ENCODE results near the gene PMPCA. TPM values are rescaled to one million over a fixed set of nuclear protein-coding genes. Genes with fewer than 3 reads are reported as not detected.

Gene PMPCA
- total and polyA plus RNA-seq, 2 of the 13 experiments (the other 11 are each of a cell fraction or from before 2014, with no cell fraction given) = 70.2 to 88.4 TPM

DNA sequence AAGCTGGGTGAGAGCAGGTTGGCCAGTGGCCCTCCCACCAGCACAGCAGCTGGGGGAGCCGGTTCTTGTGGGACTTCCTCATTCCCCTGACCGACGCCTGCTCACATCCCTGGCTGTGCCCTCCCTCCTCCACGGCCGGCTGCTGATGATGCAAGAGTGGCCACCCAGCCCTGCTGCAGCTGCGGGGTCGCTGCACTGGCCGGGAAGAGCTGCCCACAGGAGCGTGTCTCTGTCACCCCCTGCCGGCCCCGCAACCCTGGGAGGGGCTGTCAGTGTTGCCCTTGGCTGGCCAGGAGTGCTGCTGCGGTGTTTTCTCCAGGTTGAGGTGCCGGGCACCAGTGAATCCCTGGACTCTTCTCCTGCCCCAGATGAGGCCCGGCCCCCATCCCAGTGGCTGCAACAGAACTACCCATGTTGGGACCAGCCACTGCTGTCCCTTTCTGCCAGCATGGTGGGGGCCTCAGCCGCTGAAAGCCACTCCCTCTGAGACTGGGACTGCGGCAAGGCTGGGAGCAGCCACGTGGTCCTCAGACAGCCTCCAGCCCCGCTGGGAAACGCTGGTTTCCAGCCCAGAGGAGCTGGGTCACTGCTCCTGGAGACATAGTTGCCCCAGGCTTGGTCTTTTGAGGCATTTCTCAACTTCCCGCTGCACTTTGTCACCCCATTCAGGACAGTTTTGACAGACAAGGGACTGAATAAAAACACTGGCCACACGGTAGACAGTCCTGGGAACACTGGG, 37.7 kb upstream of the PMPCA start (continued):
- TF ChIP-seq, protein P1, sequence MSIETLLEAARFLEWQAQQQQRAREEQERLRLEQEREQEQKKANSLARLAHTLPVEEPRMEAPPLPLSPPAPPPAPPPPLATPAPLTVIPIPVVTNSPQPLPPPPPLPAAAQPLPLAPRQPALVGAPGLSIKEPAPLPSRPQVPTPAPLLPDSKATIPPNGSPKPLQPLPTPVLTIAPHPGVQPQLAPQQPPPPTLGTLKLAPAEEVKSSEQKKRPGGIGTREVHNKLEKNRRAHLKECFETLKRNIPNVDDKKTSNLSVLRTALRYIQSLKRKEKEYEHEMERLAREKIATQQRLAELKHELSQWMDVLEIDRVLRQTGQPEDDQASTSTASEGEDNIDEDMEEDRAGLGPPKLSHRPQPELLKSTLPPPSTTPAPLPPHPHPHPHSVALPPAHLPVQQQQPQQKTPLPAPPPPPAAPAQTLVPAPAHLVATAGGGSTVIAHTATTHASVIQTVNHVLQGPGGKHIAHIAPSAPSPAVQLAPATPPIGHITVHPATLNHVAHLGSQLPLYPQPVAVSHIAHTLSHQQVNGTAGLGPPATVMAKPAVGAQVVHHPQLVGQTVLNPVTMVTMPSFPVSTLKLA (IDR thresholded peaks at IDR 0.05) = no peak
- TF ChIP-seq, protein P2, sequence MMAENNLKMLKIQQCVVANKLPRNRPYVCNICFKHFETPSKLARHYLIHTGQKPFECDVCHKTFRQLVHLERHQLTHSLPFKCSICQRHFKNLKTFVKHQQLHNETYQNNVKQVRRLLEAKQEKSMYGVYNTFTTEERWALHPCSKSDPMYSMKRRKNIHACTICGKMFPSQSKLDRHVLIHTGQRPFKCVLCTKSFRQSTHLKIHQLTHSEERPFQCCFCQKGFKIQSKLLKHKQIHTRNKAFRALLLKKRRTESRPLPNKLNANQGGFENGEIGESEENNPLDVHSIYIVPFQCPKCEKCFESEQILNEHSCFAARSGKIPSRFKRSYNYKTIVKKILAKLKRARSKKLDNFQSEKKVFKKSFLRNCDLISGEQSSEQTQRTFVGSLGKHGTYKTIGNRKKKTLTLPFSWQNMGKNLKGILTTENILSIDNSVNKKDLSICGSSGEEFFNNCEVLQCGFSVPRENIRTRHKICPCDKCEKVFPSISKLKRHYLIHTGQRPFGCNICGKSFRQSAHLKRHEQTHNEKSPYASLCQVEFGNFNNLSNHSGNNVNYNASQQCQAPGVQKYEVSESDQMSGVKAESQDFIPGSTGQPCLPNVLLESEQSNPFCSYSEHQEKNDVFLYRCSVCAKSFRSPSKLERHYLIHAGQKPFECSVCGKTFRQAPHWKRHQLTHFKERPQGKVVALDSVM (CRISPR knock-in tag; IDR thresholded peaks at IDR 0.05) = 0 out of 2 replicates have a peak, but pooled peaks have one; percentile 9
- TF ChIP-seq KAT8 (CRISPR knock-in tag; IDR thresholded peaks at IDR 0.05) = peak; percentile 59
- peak; percentile 82; the same call in 1 of the 2 replicates for TF ChIP-seq RFXAP (CRISPR knock-in tag; IDR thresholded peaks at IDR 0.05; ENCODE audit: borderline replicate concordance)
- no peak for TF ChIP-seq ZNF20 (CRISPR knock-in tag; IDR thresholded peaks at IDR 0.05)
- TF ChIP-seq SOX5 (CRISPR knock-in tag; IDR thresholded peaks at IDR 0.05; ENCODE audit: borderline replicate concordance) = 0 out of 2 replicates have a peak, but pooled peaks have one; percentile 44
- TF ChIP-seq ZNF790 (CRISPR knock-in tag; IDR thresholded peaks at IDR 0.05; ENCODE audit: borderline replicate concordance) = 0 out of 2 replicates have a peak, but pooled peaks have one; percentile 60
- TF ChIP-seq, protein P3, sequence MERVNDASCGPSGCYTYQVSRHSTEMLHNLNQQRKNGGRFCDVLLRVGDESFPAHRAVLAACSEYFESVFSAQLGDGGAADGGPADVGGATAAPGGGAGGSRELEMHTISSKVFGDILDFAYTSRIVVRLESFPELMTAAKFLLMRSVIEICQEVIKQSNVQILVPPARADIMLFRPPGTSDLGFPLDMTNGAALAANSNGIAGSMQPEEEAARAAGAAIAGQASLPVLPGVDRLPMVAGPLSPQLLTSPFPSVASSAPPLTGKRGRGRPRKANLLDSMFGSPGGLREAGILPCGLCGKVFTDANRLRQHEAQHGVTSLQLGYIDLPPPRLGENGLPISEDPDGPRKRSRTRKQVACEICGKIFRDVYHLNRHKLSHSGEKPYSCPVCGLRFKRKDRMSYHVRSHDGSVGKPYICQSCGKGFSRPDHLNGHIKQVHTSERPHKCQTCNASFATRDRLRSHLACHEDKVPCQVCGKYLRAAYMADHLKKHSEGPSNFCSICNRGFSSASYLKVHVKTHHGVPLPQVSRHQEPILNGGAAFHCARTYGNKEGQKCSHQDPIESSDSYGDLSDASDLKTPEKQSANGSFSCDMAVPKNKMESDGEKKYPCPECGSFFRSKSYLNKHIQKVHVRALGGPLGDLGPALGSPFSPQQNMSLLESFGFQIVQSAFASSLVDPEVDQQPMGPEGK (CRISPR knock-in tag; IDR thresholded peaks at IDR 0.05) = peak; percentile 88
- TF ChIP-seq, protein P4, sequence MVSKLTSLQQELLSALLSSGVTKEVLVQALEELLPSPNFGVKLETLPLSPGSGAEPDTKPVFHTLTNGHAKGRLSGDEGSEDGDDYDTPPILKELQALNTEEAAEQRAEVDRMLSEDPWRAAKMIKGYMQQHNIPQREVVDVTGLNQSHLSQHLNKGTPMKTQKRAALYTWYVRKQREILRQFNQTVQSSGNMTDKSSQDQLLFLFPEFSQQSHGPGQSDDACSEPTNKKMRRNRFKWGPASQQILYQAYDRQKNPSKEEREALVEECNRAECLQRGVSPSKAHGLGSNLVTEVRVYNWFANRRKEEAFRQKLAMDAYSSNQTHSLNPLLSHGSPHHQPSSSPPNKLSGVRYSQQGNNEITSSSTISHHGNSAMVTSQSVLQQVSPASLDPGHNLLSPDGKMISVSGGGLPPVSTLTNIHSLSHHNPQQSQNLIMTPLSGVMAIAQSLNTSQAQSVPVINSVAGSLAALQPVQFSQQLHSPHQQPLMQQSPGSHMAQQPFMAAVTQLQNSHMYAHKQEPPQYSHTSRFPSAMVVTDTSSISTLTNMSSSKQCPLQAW (CRISPR knock-in tag; IDR thresholded peaks at IDR 0.05) = 0 out of 2 replicates have a peak, but pooled peaks have one; percentile 15
- TF ChIP-seq, protein P5, sequence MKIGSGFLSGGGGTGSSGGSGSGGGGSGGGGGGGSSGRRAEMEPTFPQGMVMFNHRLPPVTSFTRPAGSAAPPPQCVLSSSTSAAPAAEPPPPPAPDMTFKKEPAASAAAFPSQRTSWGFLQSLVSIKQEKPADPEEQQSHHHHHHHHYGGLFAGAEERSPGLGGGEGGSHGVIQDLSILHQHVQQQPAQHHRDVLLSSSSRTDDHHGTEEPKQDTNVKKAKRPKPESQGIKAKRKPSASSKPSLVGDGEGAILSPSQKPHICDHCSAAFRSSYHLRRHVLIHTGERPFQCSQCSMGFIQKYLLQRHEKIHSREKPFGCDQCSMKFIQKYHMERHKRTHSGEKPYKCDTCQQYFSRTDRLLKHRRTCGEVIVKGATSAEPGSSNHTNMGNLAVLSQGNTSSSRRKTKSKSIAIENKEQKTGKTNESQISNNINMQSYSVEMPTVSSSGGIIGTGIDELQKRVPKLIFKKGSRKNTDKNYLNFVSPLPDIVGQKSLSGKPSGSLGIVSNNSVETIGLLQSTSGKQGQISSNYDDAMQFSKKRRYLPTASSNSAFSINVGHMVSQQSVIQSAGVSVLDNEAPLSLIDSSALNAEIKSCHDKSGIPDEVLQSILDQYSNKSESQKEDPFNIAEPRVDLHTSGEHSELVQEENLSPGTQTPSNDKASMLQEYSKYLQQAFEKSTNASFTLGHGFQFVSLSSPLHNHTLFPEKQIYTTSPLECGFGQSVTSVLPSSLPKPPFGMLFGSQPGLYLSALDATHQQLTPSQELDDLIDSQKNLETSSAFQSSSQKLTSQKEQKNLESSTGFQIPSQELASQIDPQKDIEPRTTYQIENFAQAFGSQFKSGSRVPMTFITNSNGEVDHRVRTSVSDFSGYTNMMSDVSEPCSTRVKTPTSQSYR (CRISPR knock-in tag; IDR thresholded peaks at IDR 0.05; ENCODE audit: borderline replicate concordance) = peak; percentile 63; the same call in 1 of the 2 replicates
- no peak for TF ChIP-seq ZNF432 (CRISPR knock-in tag; IDR thresholded peaks at IDR 0.05; ENCODE audit: borderline replicate concordance)
- TF ChIP-seq HOXA5 (CRISPR knock-in tag; IDR thresholded peaks at IDR 0.05) = peak; percentile 82; the same call in 1 of the 2 replicates
- TF ChIP-seq ZFYVE20 (CRISPR knock-in tag; IDR thresholded peaks at IDR 0.05; ENCODE audit: borderline replicate concordance, low read depth) = 0 out of 2 replicates have a peak, but pooled peaks have one; percentile 60
- TF ChIP-seq, protein P6, sequence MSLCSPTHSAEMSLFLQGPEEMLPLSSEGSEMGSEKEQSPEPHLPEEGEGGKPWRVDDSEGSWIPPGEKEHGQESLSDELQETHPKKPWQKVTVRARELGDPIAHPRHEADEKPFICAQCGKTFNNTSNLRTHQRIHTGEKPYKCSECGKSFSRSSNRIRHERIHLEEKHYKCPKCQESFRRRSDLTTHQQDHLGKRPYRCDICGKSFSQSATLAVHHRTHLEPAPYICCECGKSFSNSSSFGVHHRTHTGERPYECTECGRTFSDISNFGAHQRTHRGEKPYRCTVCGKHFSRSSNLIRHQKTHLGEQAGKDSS (CRISPR knock-in tag; IDR thresholded peaks at IDR 0.05; ENCODE audit: borderline replicate concordance, low read depth) = peak; percentile 89; the same call in 1 of the 2 replicates
- TF ChIP-seq NFKBIZ (CRISPR knock-in tag; IDR thresholded peaks at IDR 0.05) = no peak
- TF ChIP-seq ZNF383 (CRISPR knock-in tag; IDR thresholded peaks at IDR 0.05; ENCODE audit: borderline replicate concordance) = no peak

Measured in HepG2 (cell line).